Activated CD8-positive, alpha-beta T cell treated with anti-CD3 and anti-CD28 coated beads for 36 hours (primary cell): ENCODE results near the gene RGS7BP. TPM values are rescaled to one million over a fixed set of nuclear protein-coding genes. Genes with fewer than 3 reads are reported as not detected.

Experiments
- ATAC-seq: fragments of 200-7000 bp; cut with Tn5 transposase; one replicate; pipeline ENCODE4 v1.10.0; 2021; ENCODE audit warnings: mild to moderate bottlenecking, moderate library complexity
- CTCF ChIA-PET: fragments of 350-600 bp; sonication (Branson Sonifier 250); formaldehyde crosslinking; loops from one replicate; lab custom pipeline; 2021; ENCODE audit warnings: antibody characterized with exemption; lab: Charles Lee
- POLR2A ChIA-PET: fragments of 350-600 bp; sonication (Branson Sonifier 250); formaldehyde crosslinking; loops from one replicate; lab custom pipeline; 2021; ENCODE audit warnings: antibody characterized with exemption; lab: Charles Lee
- DNase-seq: peaks from one replicate; pipeline ENCODE4 v3.0.0-alpha.2; 2020
- H3K27ac Mint-ChIP-seq: one replicate; pipeline ENCODE4 v1.8.0; 2021; ENCODE audit warnings: mild to moderate bottlenecking, mixed read lengths
- H3K27me3 Mint-ChIP-seq: one replicate; pipeline ENCODE4 v1.8.0; 2021; ENCODE audit warnings: mixed read lengths
- H3K36me3 Mint-ChIP-seq: one replicate; pipeline ENCODE4 v1.8.0; 2021; ENCODE audit warnings: low read depth, mixed read lengths
- H3K4me1 Mint-ChIP-seq: one replicate; pipeline ENCODE4 v1.8.0; 2021; ENCODE audit warnings: low read depth, mixed read lengths
- H3K4me3 Mint-ChIP-seq: one replicate; pipeline ENCODE4 v1.8.0; 2021; ENCODE audit warnings: mild to moderate bottlenecking, moderate library complexity, mixed read lengths
- H3K9me3 Mint-ChIP-seq: one replicate; pipeline ENCODE4 v1.8.0; 2021; ENCODE audit warnings: mixed read lengths
- CTCF ChIP-seq: fragments of 200-600 bp; IDR thresholded peaks from one replicate; pipeline ENCODE4 v1.8.0; 2022; ENCODE audit warnings: antibody characterized with exemption, mild to moderate bottlenecking
- intact Hi-C: fragments of 100-400 bp; cut with micrococcal nuclease; formaldehyde crosslinking; loops from one replicate; pipeline ENCODE4 v1.10.0; 2022
- total RNA-seq, 2 experiments: library from RNA; stranded (reverse); gene quantifications; one replicate each; pipeline ENCODE4 v1.2.3, GENCODE V29; 2021

Gene RGS7BP
- not detected for total RNA-seq

DNA sequence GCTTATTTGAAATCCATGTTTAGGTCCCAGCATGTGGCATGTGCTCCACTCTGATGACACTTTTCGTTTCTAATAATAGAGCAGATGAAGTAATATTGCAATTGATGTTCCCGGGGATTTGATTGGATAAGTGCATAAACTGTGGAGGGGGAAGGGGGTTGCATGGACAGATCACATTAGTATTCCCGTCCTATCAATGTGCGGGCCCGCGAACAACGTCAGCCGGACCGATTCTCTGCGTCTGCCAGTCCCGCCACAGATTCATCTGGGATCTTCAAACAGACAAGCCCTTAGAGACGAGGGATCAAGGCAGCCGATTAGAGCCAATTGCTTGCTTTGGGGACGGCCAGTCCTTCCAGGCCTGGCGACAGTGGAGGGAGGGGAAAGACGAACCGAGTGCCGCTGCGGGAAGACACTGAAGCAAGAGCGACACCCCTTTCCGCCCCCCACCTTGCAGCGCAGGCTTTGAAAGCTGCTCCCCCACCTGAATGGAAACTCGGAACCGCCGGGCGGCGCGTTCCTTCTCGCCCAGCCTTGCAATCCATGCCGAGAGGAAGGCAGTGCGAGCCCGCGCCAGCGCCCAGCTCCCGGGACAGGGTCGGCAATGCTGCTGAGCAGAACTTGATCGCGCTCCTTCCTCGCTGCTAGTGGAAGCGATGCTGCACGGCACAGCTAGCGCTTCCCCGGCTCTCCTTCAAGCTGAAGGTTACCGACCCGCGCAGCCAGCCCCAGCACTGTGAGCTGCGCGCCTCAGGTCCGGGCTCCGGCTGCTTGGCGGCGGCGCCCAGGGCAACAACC is at the start of gene RGS7BP:
Gene RGS7BP (plus strand): TSS at position 247 of the 798 bp plus-strand sequence. CDS start 610 bp downstream, outside the sequence.
- Mint-ChIP-seq H3K27ac (no peak within 1 kb of the TSS), H3K27me3 (peaks cover 38% of the 10 kb centered on the region), H3K4me3 (no peak within 1 kb of the TSS), H3K4me1 (peaks cover 2% of the 10 kb centered on the region), H3K36me3 (no peaks in the 10 kb centered on the region), H3K9me3 (no peaks in the 10 kb centered on the region)
- peak; percentile 5 for DNase-seq
- ChIA-PET POLR2A (no interaction called here), CTCF (no interaction called here)
- ATAC-seq = peak; percentile 17
- intact Hi-C loops = no loop called here
- no peak for TF ChIP-seq CTCF

GRCh38 chr5:64457846-64458245 is 48.0 kb upstream of the RGS7BP start:
- CTCF ChIA-PET = no interaction called here
- no peaks in the 10 kb centered on the region for H3K36me3 Mint-ChIP-seq
- no peaks in the 10 kb centered on the region for H3K27me3 Mint-ChIP-seq
- no peak for TF ChIP-seq CTCF
- peaks cover 10% of the 10 kb centered on the region for H3K9me3 Mint-ChIP-seq
- H3K27ac Mint-ChIP-seq = no peak overlapping the region
- no peak for DNase-seq
- POLR2A ChIA-PET = no interaction called here
- no peak for ATAC-seq
- intact Hi-C loops = no loop called here
- no peak overlapping the region for H3K4me3 Mint-ChIP-seq
- H3K4me1 Mint-ChIP-seq = no peaks in the 10 kb centered on the region

DNA sequence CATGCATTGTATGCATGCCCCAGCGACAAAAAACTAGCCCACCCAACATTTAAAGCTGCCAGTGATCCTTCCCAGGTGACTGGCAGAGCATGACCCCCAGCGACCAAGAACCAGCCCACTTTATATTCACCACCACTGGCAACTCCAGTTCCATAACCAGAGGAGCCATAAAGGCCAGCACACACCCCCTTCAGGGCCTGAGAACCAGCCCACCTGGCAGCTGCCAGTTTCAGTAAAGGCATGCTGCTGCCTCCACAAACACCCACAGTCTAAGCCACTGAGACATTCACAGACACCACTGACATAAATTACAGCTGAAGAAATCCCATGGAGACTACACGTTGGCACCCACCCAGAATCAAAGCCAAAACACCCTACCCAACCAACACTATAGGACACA is 46.9 kb upstream of the RGS7BP start:
- TF ChIP-seq CTCF = no peak
- ChIA-PET CTCF (no interaction called here), POLR2A (no interaction called here)
- Mint-ChIP-seq H3K36me3 (no peaks in the 10 kb centered on the region), H3K4me1 (no peaks in the 10 kb centered on the region), H3K4me3 (no peak overlapping the region), H3K9me3 (peaks cover 12% of the 10 kb centered on the region), H3K27ac (no peak overlapping the region), H3K27me3 (no peaks in the 10 kb centered on the region)
- DNase-seq (no peak), ATAC-seq (no peak)
- intact Hi-C loops = no loop called here

DNA sequence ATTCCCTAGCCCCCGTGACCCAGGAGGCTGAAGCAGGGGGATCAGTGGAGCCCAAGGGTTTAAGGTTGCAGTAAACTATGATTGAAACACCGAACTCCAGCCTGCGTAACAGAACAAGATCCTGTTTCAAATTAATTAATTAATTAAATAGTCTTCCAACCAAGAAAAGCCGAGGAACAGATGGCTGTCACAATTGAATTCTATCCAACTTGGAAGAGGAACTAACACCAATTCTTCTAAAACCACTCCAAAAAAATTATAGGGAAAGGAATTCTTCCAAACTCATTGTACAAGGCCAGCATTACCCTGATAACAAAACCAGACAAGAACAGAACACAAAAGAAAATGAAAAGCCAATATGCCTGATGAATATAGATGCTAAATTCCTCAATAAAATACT is 43.4 kb upstream of the RGS7BP start:
- TF ChIP-seq CTCF = no peak
- POLR2A ChIA-PET = no interaction called here
- no peak overlapping the region for H3K4me3 Mint-ChIP-seq
- H3K36me3 Mint-ChIP-seq = no peaks in the 10 kb centered on the region
- no peaks in the 10 kb centered on the region for H3K4me1 Mint-ChIP-seq
- CTCF ChIA-PET = interaction anchor here (1.2 kb wide), 1 partner anchor 376 kb away, joined by 3 read pairs; no protein-coding TSS in a partner anchor
- ATAC-seq (no peak), DNase-seq (no peak)
- intact Hi-C loops = no loop called here
- H3K27ac Mint-ChIP-seq = no peak overlapping the region
- H3K27me3 Mint-ChIP-seq = no peaks in the 10 kb centered on the region
- peaks cover 14% of the 10 kb centered on the region for H3K9me3 Mint-ChIP-seq

DNA sequence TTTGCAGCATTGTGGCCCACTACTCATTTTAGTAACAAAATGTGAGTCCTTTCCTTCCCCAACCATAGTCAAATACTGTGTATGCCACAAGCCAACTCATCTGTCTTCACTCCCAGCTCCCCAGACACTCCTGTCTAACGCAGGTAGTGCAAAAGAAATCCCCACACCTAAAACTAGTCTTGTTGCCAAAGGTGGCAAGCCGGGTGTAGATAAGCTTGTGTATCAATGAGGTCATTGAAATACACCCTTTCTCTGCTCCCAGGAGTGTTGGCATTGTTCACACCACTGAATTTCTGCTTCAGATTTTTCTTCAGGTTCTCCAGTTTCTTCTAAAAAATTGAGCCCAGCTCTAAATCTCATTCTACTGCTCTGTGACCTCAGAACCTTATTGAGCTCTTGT is 19.7 kb upstream of the RGS7BP start:
- Mint-ChIP-seq H3K9me3 (peaks cover 7% of the 10 kb centered on the region), H3K4me3 (no peak overlapping the region), H3K36me3 (no peaks in the 10 kb centered on the region), H3K27ac (no peak overlapping the region), H3K27me3 (no peaks in the 10 kb centered on the region), H3K4me1 (no peaks in the 10 kb centered on the region)
- intact Hi-C loops = no loop called here
- ChIA-PET CTCF (no interaction called here), POLR2A (no interaction called here)
- no peak for TF ChIP-seq CTCF
- DNase-seq = no peak
- ATAC-seq = no peak
